GM23338 (cell line): ENCODE data around the gene ZBTB39.

Source experiments
- EZH2 ChIP-seq: fragments of 200-600 bp; sonication (generic); IDR thresholded peaks from one replicate; pipeline ENCODE4 v1.8.0; 2017; ENCODE audit warnings: antibody characterized with exemption, mild to moderate bottlenecking, low read depth; ENCODE audit not compliant: unreplicated experiment
- EZH2phosphoT487 ChIP-seq: fragments of 200-600 bp; sonication (generic); IDR thresholded peaks from one replicate; pipeline ENCODE4 v1.8.1; 2018; ENCODE audit warnings: antibody characterized with exemption; ENCODE audit not compliant: unreplicated experiment
- POLR2AphosphoS5 ChIP-seq: IDR thresholded peaks from 2 replicates; pipeline ENCODE4 v1.6.1; 2016; ENCODE audit warnings: antibody characterized with exemption, low read depth
- TF ChIP-seq, protein P1 (sequence below), 2 experiments: fragments of 200-600 bp in 1 of 2; sonication (generic) in 1 of 2; conservative IDR thresholded peaks; 2 replicates each; pipeline versions ENCODE4 v1.5.1 to v1.6.1; 2016 to 2017; ENCODE audit warnings: antibody characterized with exemption in 2 of 2, low read depth in 2 of 2, mild to moderate bottlenecking in 2 of 2, moderate library complexity in 1 of 2

DNA sequence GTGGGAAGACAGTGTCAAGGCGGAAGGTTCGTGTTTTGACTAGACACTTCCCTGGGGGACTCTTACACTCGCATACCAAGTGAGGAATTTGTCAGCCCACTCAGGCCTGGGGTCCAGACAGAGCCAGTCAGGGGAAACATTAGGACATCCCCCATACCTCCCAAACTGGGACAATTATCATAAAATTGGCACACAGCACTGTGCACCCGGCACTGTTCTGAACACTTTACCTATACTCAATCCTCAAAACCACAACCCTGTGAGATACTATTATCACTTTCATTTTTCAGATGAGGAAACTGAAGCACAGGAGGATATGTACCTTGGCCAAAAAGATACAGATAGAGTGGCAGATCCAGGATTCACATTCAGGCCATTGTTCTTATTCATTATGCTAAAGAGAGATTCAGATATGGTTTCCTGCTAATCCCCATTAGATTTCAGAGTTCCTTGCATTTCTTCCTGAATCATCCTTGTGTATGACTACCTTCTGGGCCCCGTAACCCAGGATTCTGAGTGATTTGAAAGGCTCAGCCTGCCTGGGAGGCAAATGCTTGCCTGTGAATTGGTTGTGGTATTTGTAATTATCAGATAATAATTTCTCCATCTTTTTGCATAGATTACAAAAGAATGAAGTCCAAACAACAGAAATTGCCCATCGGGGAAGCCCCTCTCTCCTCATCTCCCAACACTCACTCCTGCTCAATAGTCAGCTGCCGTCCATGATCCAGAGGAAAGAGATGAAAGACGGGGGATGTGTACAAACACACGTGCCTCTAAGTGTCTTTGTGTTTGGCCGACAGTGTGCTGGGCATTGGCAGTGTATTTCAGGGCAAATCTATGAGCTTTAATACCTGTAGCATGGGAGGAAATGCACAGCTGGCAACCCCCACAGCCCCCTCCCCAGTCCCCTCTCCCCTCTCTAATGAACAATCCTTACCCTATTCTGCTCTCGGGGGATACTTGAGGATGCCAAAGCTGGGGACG, 5.4 kb upstream of the ZBTB39 start:
- TF ChIP-seq, protein P1, sequence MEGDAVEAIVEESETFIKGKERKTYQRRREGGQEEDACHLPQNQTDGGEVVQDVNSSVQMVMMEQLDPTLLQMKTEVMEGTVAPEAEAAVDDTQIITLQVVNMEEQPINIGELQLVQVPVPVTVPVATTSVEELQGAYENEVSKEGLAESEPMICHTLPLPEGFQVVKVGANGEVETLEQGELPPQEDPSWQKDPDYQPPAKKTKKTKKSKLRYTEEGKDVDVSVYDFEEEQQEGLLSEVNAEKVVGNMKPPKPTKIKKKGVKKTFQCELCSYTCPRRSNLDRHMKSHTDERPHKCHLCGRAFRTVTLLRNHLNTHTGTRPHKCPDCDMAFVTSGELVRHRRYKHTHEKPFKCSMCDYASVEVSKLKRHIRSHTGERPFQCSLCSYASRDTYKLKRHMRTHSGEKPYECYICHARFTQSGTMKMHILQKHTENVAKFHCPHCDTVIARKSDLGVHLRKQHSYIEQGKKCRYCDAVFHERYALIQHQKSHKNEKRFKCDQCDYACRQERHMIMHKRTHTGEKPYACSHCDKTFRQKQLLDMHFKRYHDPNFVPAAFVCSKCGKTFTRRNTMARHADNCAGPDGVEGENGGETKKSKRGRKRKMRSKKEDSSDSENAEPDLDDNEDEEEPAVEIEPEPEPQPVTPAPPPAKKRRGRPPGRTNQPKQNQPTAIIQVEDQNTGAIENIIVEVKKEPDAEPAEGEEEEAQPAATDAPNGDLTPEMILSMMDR (conservative IDR thresholded peaks at IDR 0.05; ENCODE audit: low read depth in 2 of 2), result no peak
- TF ChIP-seq POLR2AphosphoS5 (no peak), EZH2phosphoT487 (no peak), EZH2 (no peak)
